Measurements from ENCODE around the gene NT5C3A.
A peak's percentile ranks its signal among the peaks of the same experiment; 100 is the strongest.
"Not testable (repeated sequence)": the region's sequence is repeated elsewhere in the genome, so short reads cannot be mapped to it uniquely, and the experiment has no call there.

Gene NT5C3A

GRCh38 chr7:33062023-33062781, at the start of gene NT5C3A:
Gene NT5C3A (minus strand): TSS chr7:33062776. CDS start chr7:33062705, 71 bp downstream.
- peak; percentile 63 to 78 for DNase-seq

- DNase-seq = no peak
Measured at GRCh38 chr7:33111614-33112013, 49.0 kb upstream of the NT5C3A start.

- peak in 1 of 2 experiments; percentile 52 for DNase-seq
Measured at GRCh38 chr7:33109758-33110238, 47.2 kb upstream of the NT5C3A start.

- peak; percentile 88 to 95 for DNase-seq
Measured at GRCh38 chr7:33109005-33109757, 46.6 kb upstream of the NT5C3A start, which contains the start of gene RP9. Gene RP9 (minus strand): TSS chr7:33109404. CDS start chr7:33109372, 32 bp downstream.

GRCh38 chr7:33108554-33109004, 46.0 kb upstream of the NT5C3A start:
- DNase-seq = peak; percentile 26 to 61

- DNase-seq = peak; percentile 61 to 79
Measured at GRCh38 chr7:33107136-33108066, 44.8 kb upstream of the NT5C3A start.

- DNase-seq = no peak
Measured at GRCh38 chr7:33101906-33102305, 39.3 kb upstream of the NT5C3A start.

GRCh38 chr7:33100770-33101169, 38.2 kb upstream of the NT5C3A start:
- no peak for DNase-seq

- no peak for DNase-seq
Measured at GRCh38 chr7:33099154-33099940, 36.8 kb upstream of the NT5C3A start.

- DNase-seq = not testable (repeated sequence)
Measured at GRCh38 chr7:33094745-33095275, 32.2 kb upstream of the NT5C3A start.

GRCh38 chr7:33093266-33093665, 30.7 kb upstream of the NT5C3A start:
- DNase-seq = no peak

- DNase-seq = no peak
Measured at GRCh38 chr7:33091641-33092191, 29.1 kb upstream of the NT5C3A start.

- no peak for DNase-seq
Measured at GRCh38 chr7:33091111-33091531, 28.5 kb upstream of the NT5C3A start.

GRCh38 chr7:33089142-33089541, 26.6 kb upstream of the NT5C3A start:
- DNase-seq = no peak

- DNase-seq = no peak
Measured at GRCh38 chr7:33087858-33088257, 25.3 kb upstream of the NT5C3A start.

- DNase-seq = no peak
Measured at GRCh38 chr7:33087356-33087755, 24.8 kb upstream of the NT5C3A start.

GRCh38 chr7:33079763-33080690, 17.5 kb upstream of the NT5C3A start:
- DNase-seq = no peak

GRCh38 chr7:33079096-33079495, 16.5 kb upstream of the NT5C3A start:
- DNase-seq = no peak

- DNase-seq = no peak
Measured at GRCh38 chr7:33076737-33077136, 14.2 kb upstream of the NT5C3A start.

Measured in NCI-H526 (cell line).